ACC112 (cell line): Measurements from ENCODE around the gene FNIP1.

ENCODE experiments used
- H2AFZ ChIP-seq: fragments of 200-600 bp; sonication (generic); one replicate; pipeline ENCODE4 v1.6.0; 2017; ENCODE audit warnings: antibody characterized with exemption, low read length; ENCODE audit not compliant: unreplicated experiment
- H3K27ac ChIP-seq: fragments of 200-600 bp; sonication (generic); 2 replicates; pipeline ENCODE4 v1.5.1; 2014; ENCODE audit warnings: low read depth, mild to moderate bottlenecking, antibody characterized with exemption, low read length, moderate library complexity
- H3K27me3 ChIP-seq: fragments of 200-600 bp; sonication (generic); 2 replicates; pipeline ENCODE4 v1.6.1; 2014; ENCODE audit warnings: mild to moderate bottlenecking, antibody characterized with exemption, low read length, moderate library complexity, mixed read lengths; ENCODE audit not compliant: insufficient read depth
- H3K36me3 ChIP-seq: fragments of 200-600 bp; sonication (generic); 2 replicates; pipeline ENCODE4 v1.6.1; 2016; ENCODE audit warnings: mild to moderate bottlenecking, antibody characterized with exemption, low read length, moderate library complexity, mixed read lengths; ENCODE audit not compliant: insufficient read depth
- H3K4me1 ChIP-seq: fragments of 200-600 bp; sonication (generic); one replicate; pipeline ENCODE4 v1.6.1; 2016; ENCODE audit warnings: low read length, mixed read lengths; ENCODE audit not compliant: insufficient read depth, unreplicated experiment, control insufficient read depth
- H3K4me3 ChIP-seq: fragments of 200-600 bp; sonication (generic); 2 replicates; pipeline ENCODE4 v1.5.1; 2014; ENCODE audit warnings: mild to moderate bottlenecking, low read depth, low read length
- H3K79me2 ChIP-seq: fragments of 200-600 bp; sonication (generic); one replicate; pipeline ENCODE4 v1.6.0; 2016; ENCODE audit warnings: low read length; ENCODE audit not compliant: control insufficient read depth, unreplicated experiment, insufficient read depth

Gene FNIP1

GRCh38 chr5:131671994-131672655 lies 124.7 kb downstream of the FNIP1 start:
- Histone ChIP-seq H3K27ac (peak overlapping the region; percentile 77), H2AFZ (no peak overlapping the region), H3K36me3 (peaks cover 40% of the 10 kb centered on the region), H3K27me3 (no peaks in the 10 kb centered on the region), H3K4me3 (peak overlapping the region; percentile 3; the same call in 1 of the 2 replicates), H3K4me1 (peaks cover 40% of the 10 kb centered on the region), H3K79me2 (no peaks in the 10 kb centered on the region)

GRCh38 chr5:131671409-131671808 lies 125.4 kb downstream of the FNIP1 start:
- Histone ChIP-seq H3K36me3 (peaks cover 33% of the 10 kb centered on the region), H3K4me3 (peak overlapping the region; percentile 3; the same call in 1 of the 2 replicates), H3K79me2 (no peaks in the 10 kb centered on the region), H2AFZ (no peak overlapping the region), H3K27me3 (no peaks in the 10 kb centered on the region), H3K27ac (peak overlapping the region; percentile 77), H3K4me1 (peaks cover 40% of the 10 kb centered on the region)

GRCh38 chr5:131664929-131665328 lies 131.9 kb downstream of the FNIP1 start:
- Histone ChIP-seq H3K4me1 (no peaks in the 10 kb centered on the region), H2AFZ (no peak overlapping the region), H3K4me3 (no peak overlapping the region), H3K36me3 (peaks cover 54% of the 10 kb centered on the region), H3K27me3 (no peaks in the 10 kb centered on the region), H3K79me2 (no peaks in the 10 kb centered on the region), H3K27ac (no peak overlapping the region)

- no peak overlapping the region for H2AFZ ChIP-seq
- no peak overlapping the region for H3K27ac ChIP-seq
- no peaks in the 10 kb centered on the region for H3K27me3 ChIP-seq
- H3K4me3 ChIP-seq: no peak overlapping the region
- no peaks in the 10 kb centered on the region for H3K79me2 ChIP-seq
- peaks cover 51% of the 10 kb centered on the region for H3K36me3 ChIP-seq
- H3K4me1 ChIP-seq: no peaks in the 10 kb centered on the region
Observed at GRCh38 chr5:131661933-131662332, 134.9 kb downstream of the FNIP1 start.

GRCh38 chr5:131659841-131660240 lies 137.0 kb downstream of the FNIP1 start:
- H3K36me3 ChIP-seq: peaks cover 51% of the 10 kb centered on the region
- H3K4me1 ChIP-seq: no peaks in the 10 kb centered on the region
- H3K79me2 ChIP-seq: no peaks in the 10 kb centered on the region
- H3K4me3 ChIP-seq: no peak overlapping the region
- no peak overlapping the region for H2AFZ ChIP-seq
- no peak overlapping the region for H3K27ac ChIP-seq
- H3K27me3 ChIP-seq: no peaks in the 10 kb centered on the region

GRCh38 chr5:131659290-131659689 lies 137.5 kb downstream of the FNIP1 start:
- no peaks in the 10 kb centered on the region for H3K4me1 ChIP-seq
- no peaks in the 10 kb centered on the region for H3K27me3 ChIP-seq
- no peak overlapping the region for H3K4me3 ChIP-seq
- no peak overlapping the region for H3K27ac ChIP-seq
- H2AFZ ChIP-seq: no peak overlapping the region
- H3K36me3 ChIP-seq: peaks cover 54% of the 10 kb centered on the region
- H3K79me2 ChIP-seq: no peaks in the 10 kb centered on the region

- no peaks in the 10 kb centered on the region for H3K27me3 ChIP-seq
- no peak overlapping the region for H2AFZ ChIP-seq
- H3K4me1 ChIP-seq: peaks cover 5% of the 10 kb centered on the region
- no peak overlapping the region for H3K27ac ChIP-seq
- H3K79me2 ChIP-seq: no peaks in the 10 kb centered on the region
- peaks cover 46% of the 10 kb centered on the region for H3K36me3 ChIP-seq
- H3K4me3 ChIP-seq: no peak overlapping the region
Observed at GRCh38 chr5:131654776-131655175, 142.0 kb downstream of the FNIP1 start.

GRCh38 chr5:131654309-131654708 lies 142.5 kb downstream of the FNIP1 start:
- no peaks in the 10 kb centered on the region for H3K79me2 ChIP-seq

GRCh38 chr5:131649161-131649560 lies 147.7 kb downstream of the FNIP1 start:
- Histone ChIP-seq H3K27me3 (no peaks in the 10 kb centered on the region), H2AFZ (no peak overlapping the region), H3K36me3 (peaks cover 66% of the 10 kb centered on the region), H3K27ac (no peak overlapping the region), H3K4me1 (peaks cover 20% of the 10 kb centered on the region), H3K4me3 (no peak overlapping the region), H3K79me2 (no peaks in the 10 kb centered on the region)

More at GRCh38 chr5:131654309-131654708, 142.5 kb downstream of the FNIP1 start:
- no peak overlapping the region for H2AFZ ChIP-seq
- no peak overlapping the region for H3K4me3 ChIP-seq
- no peak overlapping the region for H3K27ac ChIP-seq
- peaks cover 10% of the 10 kb centered on the region for H3K4me1 ChIP-seq
- H3K27me3 ChIP-seq: no peaks in the 10 kb centered on the region
- H3K36me3 ChIP-seq: peaks cover 47% of the 10 kb centered on the region

GRCh38 chr5:131647048-131647769 lies 149.6 kb downstream of the FNIP1 start:
- no peaks in the 10 kb centered on the region for H3K27me3 ChIP-seq
- H3K27ac ChIP-seq: no peak overlapping the region
- H3K36me3 ChIP-seq: peaks cover 60% of the 10 kb centered on the region
- no peaks in the 10 kb centered on the region for H3K79me2 ChIP-seq
- no peak overlapping the region for H3K4me3 ChIP-seq
- no peak overlapping the region for H2AFZ ChIP-seq
- H3K4me1 ChIP-seq: peaks cover 20% of the 10 kb centered on the region

GRCh38 chr5:131644822-131645221 lies 152.0 kb downstream of the FNIP1 start:
- no peak overlapping the region for H3K4me3 ChIP-seq
- peaks cover 40% of the 10 kb centered on the region for H3K36me3 ChIP-seq
- H3K4me1 ChIP-seq: peaks cover 16% of the 10 kb centered on the region
- no peaks in the 10 kb centered on the region for H3K27me3 ChIP-seq
- H3K79me2 ChIP-seq: no peaks in the 10 kb centered on the region
- H3K27ac ChIP-seq: peak overlapping the region; percentile 43; the same call in 1 of the 2 replicates
- no peak overlapping the region for H2AFZ ChIP-seq
